Inflammatory macrophage treated with lipopolysaccharide for 4 hours (primary cell): ENCODE measurements around the gene CTBP1.

Experiments
- DNase-seq: peaks from one replicate; pipeline ENCODE4 v3.0.0-alpha.2; 2020

Gene CTBP1

DNA sequence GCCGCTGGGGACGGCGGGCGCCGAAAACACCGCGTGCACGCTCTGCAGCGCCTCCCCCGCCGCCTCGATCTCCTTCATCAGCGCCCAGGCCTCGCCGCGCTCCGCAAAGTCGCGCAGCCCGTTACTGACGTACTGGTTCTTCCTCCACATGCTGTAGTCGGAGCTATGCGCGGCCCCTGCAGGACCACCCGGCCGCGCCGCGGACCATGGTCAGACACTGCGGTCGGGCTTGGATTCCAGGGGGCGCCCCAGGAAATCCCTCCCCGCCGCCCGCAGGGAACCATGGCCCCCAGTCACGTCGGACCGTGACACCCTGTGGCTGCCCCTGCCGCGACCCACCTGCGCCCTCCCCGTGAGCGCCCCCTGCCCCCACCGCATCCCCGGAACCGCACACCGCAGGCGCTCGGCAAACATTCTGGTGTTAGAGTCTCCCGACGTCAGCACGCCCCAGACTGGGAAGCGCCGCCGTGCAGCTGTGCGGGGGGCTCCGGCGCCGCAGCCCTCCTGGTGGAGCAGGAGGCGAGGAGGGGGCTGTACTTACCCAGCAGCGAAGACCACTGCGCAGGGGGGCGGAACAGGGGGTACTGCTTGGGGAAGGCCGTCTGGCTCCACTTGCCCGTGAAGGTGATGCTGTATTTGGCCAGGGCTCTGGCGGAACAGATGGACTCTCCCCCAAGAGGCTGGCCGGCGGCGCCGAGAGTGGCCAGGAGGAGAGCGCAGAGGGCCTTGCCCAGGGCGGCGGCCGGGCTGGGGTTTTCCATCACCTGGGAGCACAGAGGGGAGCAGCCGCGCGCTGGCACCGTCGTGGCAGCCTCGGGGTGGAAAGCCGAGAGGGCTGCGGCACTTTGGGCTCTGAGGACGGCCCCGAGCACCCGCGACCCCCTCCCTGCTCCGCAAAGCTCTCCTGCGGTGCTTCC is 77.4 kb downstream of the CTBP1 start:
- DNase-seq, result no peak

DNA sequence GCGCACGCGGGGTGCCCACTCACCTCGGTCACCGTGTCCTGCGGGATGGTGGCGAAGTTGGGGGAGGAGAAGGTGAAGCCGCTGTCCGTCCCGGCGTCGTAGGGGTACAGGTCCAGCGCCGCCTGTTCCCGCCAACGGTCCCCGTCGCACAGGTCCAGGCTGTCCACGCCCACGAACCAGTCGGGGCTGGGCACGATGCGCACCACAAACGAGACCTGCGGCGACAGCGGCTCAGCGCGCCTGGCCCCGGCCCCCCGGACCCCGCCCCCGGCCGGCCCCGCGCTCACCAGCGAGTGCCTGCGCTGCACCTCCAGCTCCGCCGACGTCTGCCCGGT is 78.0 kb downstream of the CTBP1 start:
- no peak for DNase-seq

DNA sequence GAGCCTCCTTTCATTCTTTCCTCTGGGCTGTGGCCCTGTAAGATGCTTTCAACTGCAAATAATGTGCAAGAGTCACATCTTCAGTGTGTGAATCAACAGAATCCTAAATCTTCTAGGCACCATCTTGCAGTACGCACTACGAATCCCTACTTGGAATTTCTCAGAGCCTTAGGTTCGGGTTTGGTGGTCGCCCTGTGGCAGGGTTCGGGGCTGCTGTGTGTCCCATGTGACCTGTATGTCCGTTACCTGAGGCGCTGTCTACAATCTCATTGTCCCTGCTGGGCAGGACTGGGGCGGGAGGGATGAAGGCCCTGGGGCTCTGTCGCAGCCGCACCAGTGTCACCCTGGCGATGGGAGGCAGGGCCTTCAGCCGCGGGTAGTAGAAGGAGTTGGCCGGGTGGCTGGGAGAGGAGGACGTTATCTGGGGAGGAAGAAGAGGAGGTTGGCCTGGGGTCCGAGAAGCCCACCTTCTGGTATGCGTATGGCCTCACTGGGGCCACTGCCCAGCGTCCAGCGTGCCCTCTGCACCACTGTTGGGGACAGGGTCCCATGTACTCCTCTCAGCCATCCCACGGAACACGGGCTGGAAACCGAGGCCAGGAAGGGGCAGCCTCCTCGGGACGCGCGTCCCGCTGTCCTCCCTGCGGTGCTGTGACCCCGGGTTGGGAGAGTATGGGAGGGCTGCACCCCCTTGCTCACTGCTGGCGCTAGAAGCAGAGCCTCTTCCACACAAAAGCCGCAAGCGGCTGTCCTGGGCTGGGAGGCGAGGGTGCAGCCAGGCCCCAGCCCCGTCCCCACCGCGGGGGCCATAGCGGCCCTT is 78.6 kb downstream of the CTBP1 start:
- no peak for DNase-seq

DNA sequence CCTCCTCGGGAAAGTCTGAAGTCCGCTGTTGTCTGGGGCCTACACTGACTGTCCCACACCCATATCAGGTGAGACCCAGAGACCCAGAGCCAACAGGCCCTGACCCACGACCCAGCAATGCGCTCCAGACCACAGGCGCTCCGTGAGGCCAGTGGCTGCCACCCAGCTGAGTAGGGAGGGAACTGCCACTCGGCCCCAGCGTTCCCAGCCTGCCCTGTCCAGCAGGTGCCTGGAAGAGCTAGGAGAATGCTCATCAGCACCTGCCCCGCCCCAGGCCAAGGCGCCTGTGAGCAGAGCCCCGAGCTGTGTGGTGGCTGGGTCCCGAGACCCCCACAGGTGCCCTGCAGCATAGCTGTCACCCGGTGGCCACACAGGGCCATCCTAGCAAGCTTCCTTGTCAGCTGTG is 79.2 kb downstream of the CTBP1 start:
- DNase-seq, result no peak

DNA sequence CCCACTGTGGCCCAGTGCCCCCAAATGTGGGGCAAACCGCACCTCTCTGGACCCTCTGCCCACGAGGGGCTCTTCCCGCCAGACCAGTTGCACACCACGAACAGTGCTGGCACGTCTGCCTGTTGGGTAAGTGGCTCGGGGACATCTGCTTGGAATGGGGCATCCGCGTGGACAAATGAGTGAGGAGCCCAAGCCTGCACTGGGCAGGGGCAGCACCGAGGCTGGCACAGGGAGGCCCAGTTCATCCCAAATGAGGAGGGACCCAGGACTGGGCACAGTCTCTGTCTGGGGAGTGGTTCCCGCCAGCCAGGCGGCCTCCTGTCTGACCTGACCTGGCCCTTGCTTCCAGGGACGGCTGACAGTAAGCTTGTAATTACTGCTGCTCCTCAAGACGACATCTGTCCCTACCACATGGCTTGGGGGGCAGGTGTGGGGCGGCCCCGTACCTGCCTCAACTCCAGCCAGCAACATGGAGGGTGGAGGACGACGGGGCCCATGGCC is 79.7 kb downstream of the CTBP1 start:
- no peak for DNase-seq

DNA sequence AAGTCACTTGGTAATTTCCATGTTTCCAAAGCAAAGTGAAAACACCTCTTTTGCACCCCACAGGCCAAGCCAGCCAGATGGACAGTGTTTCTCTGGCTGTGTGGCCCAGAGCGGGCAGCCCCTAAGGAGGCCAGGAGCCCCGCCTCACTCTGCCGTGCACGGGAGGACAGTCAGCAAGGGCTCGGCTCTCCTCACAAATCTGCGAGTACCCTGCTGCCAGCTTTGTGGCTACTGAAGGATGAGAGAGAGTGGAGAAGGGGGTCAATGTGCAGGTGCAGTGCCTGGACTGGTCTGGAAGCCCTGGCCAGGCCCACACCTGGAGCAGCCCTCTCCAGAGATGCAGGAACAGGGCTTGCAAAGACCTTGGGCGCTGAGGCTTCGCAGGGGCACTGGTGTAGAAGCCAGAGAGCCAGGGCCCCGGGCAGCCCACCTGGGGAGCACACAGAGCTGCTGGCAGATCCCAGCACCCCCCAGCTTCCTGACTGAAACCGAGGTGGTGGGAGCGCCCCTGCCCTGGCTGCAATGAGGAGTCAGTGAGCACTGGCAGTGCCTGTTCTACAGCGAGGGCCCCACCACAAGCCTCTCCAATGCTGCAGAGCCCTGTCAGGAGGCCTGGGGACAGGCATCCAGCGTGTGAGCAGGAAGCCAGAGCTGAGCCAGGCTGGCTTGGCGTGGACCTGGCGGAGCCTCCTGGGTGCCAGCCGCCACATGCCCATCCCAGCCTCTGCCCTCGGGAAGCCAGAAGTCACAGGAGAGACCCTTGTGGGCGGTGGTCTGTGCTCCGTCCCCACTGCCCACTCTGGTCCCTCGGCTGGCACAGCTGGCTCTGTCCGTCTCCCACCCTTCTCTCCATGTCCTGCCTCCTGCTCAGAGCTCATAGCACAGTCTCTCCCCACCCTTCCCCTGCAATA is 80.5 kb downstream of the CTBP1 start:
- DNase-seq, result no peak

DNA sequence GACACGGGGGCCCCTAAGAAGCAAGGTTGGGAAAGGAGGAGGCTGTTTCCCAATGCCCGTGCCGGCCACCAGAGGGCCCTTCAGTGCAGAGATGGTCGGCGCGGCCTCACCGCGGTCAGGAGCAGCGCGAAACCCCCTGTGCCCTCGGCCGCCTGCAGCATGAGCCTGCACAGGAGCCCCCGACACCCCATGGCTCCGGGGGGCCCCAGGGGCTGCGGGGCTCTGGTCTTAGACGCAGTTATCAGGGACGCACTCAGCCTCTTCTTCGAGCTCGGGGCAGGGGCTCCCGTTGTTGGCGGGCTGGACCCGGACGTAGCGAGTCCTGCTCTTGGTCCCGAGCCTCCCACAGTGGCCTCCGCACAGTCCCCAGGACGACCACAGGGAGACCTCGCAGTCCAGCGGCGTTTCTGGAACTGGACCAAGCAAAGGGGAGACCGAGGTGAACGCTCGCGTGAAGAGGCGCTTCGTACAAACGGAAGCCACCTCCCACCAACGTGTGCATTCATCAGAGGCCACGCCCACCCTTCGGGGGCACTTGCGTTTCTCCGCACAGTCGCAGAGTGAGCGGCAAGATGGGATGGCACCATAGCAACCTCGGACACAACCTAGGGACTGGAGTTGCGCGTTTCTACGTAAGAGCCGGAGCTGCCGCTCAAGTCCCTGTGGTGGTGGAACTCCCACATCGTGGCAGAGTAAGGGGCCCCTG is 81.5 kb downstream of the CTBP1 start:
- DNase-seq, result peak; percentile 87

DNA sequence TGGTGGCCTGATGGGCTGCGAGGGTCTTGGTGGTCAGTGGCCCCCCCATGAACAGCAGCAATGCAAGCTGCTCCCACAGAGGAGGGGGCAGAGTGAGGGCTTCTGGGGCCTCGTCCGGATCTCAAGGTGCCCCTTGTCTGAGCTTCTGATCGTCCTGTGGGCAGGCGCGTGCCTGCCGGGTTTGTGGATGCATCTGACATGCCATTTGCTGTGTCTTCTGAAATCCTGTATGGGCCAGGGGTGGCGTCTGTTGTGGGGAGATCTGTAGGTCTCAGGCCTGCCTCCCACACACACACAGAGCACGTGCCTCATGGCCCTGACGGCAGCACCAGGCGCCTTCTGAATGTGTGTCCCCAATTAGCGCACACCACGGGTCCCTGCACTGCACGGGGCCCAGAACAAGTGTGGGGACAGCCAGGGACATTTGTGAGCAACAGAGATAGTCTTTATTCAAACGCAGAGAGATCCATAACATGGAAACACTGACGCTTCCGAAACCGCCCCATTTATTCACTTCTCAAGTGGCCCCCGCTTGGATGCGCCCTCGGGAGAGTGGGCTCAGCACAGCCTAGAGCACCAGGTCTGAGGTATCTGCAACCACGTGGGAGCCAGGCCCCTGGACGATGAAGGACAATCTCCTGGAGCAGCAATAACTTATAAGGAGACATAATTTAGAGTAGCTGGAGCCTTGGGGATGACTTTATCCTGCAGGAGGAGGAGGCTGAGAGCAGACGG is 82.3 kb downstream of the CTBP1 start:
- no peak for DNase-seq

DNA sequence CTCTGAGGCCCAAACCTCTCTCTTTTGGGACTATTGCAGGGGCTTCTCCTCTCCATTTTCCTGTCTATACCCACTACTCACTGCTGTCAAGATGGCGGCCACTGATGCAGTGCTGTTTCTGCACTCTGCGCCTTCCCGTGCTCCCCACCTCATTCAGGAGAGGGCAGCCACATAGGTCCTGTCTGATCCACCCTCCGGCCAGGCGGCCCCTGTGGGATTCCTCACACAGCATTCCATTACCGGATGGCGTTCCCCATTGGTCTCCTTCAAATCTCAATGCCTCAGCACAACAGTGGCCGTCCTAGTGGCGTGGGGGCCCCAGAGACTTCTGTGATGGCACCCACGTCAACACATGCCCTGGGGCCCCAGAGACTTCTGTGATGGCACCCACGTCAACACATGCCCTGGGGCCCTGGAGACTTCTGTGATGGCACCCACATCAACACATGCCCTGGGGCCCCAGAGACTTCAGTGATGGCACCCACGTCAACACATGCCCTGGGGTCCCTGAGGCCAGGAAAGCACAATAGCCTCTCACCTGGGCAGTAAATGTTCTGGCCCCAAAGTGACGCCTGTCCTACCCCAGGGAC is 83.9 kb downstream of the CTBP1 start:
- no peak for DNase-seq

DNA sequence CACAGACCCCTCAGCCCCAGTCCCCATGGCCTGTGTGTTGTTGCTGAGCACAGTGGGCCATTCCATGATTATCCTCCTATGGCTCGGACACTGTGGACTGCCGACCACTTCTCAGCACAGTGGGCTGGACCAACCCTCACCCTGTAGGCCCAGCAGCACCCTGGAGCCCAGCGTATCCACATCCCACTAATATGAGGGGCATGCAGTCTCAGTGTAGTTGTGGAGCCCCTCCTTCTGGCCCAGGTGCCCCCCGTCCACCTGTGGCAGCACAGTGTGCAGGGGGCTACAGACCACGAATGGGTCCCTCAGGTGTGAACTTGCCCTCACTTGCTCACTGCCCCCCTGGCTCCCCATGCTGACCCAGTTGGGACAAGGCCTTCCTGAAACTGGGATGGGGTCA is 84.5 kb downstream of the CTBP1 start:
- no peak for DNase-seq

DNA sequence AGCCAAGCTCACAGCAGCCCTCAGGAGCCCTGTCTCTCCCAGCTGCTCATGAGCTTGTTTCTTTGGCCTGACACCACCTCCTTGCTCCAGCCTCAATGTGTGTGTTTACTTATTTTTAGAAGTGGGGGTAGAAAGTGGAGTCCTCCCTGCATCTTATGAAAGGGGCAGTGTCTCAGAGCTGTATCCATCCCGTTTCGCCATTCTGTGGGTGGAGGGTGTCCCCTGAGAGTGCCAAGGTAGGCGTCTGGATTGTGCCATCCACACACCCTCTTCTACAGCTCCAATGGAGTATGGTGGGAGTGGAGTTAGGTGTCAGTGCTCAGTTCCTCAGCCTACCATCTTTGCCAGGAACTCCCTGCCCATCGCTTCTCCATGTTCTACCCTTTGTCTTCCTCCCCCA is 84.9 kb downstream of the CTBP1 start:
- DNase-seq, result no peak
